ENCODE results near the gene P4HA2. TPM values are rescaled to one million over a fixed set of nuclear protein-coding genes. Genes with fewer than 3 reads are reported as not detected.

The P4HA2 gene
- total and polyA plus RNA-seq, 2 of the 8 experiments (the other 6 are each of a cell fraction or from before 2014, with no cell fraction given), result 7.4 to 9.3 TPM

DNA sequence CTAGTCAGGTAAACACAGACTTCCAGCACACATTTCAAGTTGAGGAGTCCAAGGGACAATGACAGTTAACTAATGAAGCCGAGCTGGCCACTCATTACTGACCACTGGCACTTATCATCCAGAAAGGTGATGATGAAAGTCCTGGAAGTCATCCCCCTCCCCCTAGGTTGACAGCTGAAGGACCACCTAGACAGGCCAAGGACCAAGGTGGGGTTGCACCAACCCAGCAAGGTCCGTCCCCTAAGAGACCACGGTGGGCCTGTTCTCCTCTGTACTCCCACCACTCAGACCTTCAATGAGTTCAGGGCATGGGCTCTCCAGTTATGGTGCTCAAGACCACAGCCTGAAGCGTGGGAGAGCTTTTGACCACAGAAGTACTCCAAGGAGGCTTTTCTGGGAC is 13.2 kb downstream of the P4HA2 start:
- H2BK5ac ChIP-seq (ENCODE audit: low read depth, low read length), result no peak overlapping the region
- H3K56ac ChIP-seq (replicated peaks; ENCODE audit: insufficient read length, low read depth, low read length), result no peak overlapping the region
- H2BK20ac ChIP-seq (ENCODE audit: low read length), result no peak overlapping the region
- H2AK5ac ChIP-seq (ENCODE audit: low read depth, low read length), result no peak overlapping the region
- H3K23ac ChIP-seq (ENCODE audit: insufficient read length), result no peak overlapping the region
- no peaks in the 10 kb centered on the region for H3K4me1 ChIP-seq (replicated peaks in 1 of 4; ENCODE audit: control insufficient read depth in 3 of 4, insufficient read depth in 4 of 4, low read length in 3 of 4)
- peaks cover 0 to 2% of the 10 kb centered on the region in 2 experiments for H4K20me1 ChIP-seq (replicated peaks in 1 of 2; ENCODE audit: control insufficient read depth in 1 of 2, insufficient read depth in 2 of 2, low read length in 2 of 2)
- H3K27ac ChIP-seq (ENCODE audit: low read depth, low read length), result no peak overlapping the region
- H3K36me3 ChIP-seq (ENCODE audit: control insufficient read depth in 2 of 4, insufficient read depth in 4 of 4, low read length in 3 of 4), result no peaks in the 10 kb centered on the region; a peak in 1 of 8 replicates
- no peaks in the 10 kb centered on the region for H3K9me3 ChIP-seq (ENCODE audit: insufficient read depth in 2 of 2, low read depth in 1 of 2, low read length in 1 of 2)
- WGBS, 2 experiments (ENCODE audit: extremely low coverage in 1 of 2, insufficient coverage in 1 of 2, insufficient read length in 1 of 2, insufficient replicate concordance in 2 of 2, low coverage in 1 of 2, low lambda C conversion rate in 2 of 2, missing lambda C conversion rate in 1 of 2), result 89% methylated on average over 4 of the region's 4 CpGs; no CpG with 5 or more reads in 1 of the 2 experiments
- DNase-seq (ENCODE audit: low read depth in 1 of 2, low spot score in 2 of 2) (no peak), FAIRE-seq (no peak)
- no peak overlapping the region for H3K9ac ChIP-seq (replicated peaks in 1 of 4; ENCODE audit: extremely low read depth in 1 of 4, low read depth in 3 of 4, low read length in 3 of 4)
- H3K27me3 ChIP-seq (replicated peaks in 1 of 4; ENCODE audit: control insufficient read depth in 3 of 4, extremely low read depth in 1 of 4, insufficient read depth in 3 of 4, low read length in 3 of 4), result no peaks in the 10 kb centered on the region
- CTCF ChIA-PET (ENCODE audit: partially characterized antibody), result interaction anchor here (1.6 to 5.9 kb wide), 3 partner anchors 12 to 34 kb away, joined by 3 to 29 read pairs (median 7); no protein-coding TSS in a partner anchor
- no peak overlapping the region; the same call in 1 of the 2 replicates for H4K8ac ChIP-seq (ENCODE audit: extremely low read depth, insufficient read depth, low read length)
- no peak overlapping the region for H4K5ac ChIP-seq (ENCODE audit: insufficient read length, low read depth, low read length)
- no peak overlapping the region for H2BK120ac ChIP-seq (replicated peaks; ENCODE audit: low read depth, low read length)
- H3K79me1 ChIP-seq (ENCODE audit: low read depth, low read length), result no peaks in the 10 kb centered on the region
- no peak overlapping the region for H3K14ac ChIP-seq (ENCODE audit: insufficient read length)
- no peak overlapping the region for H4K91ac ChIP-seq (replicated peaks; ENCODE audit: insufficient read length, low read length)
- H3K18ac ChIP-seq (ENCODE audit: extremely low read depth, low read length), result no peak overlapping the region
- H3K4ac ChIP-seq (replicated peaks; ENCODE audit: insufficient read length, low read depth, low read length), result no peak overlapping the region
- no peak overlapping the region for H2AFZ ChIP-seq (ENCODE audit: low read length)
- POLR2A ChIA-PET (ENCODE audit: partially characterized antibody), result no interaction called here
- H3K23me2 ChIP-seq (ENCODE audit: low read depth, low read length), result no peaks in the 10 kb centered on the region
- no peak overlapping the region for H3K4me3 ChIP-seq (ENCODE audit: extremely low read depth in 1 of 4, insufficient read depth in 2 of 4, low read depth in 3 of 4, low read length in 4 of 4)
- no peaks in the 10 kb centered on the region for H3K79me2 ChIP-seq (ENCODE audit: control insufficient read depth in 1 of 2, insufficient read depth in 2 of 2, low read length in 2 of 2)
- no peak overlapping the region for H2BK15ac ChIP-seq (ENCODE audit: low read length)
- no peak overlapping the region for H3K4me2 ChIP-seq (ENCODE audit: insufficient read depth in 1 of 2, low read depth in 2 of 2, low read length in 2 of 2)
- no peak overlapping the region for H2BK12ac ChIP-seq (ENCODE audit: low read depth, low read length)
- TF ChIP-seq POLR2A (IDR thresholded peaks at IDR 0.05; ENCODE audit: control extremely low read depth in 1 of 2, low read depth in 2 of 2, low read length in 2 of 2), result no peak
- no peak for TF ChIP-seq SP1 (IDR thresholded peaks at IDR 0.05; ENCODE audit: low read depth, low read length)
- no peak for TF ChIP-seq POU5F1 (IDR thresholded peaks at IDR 0.05; ENCODE audit: low read depth, low read length)
- no peak for TF ChIP-seq MAFK (IDR thresholded peaks at IDR 0.05; ENCODE audit: low read depth, low read length)
- no peak for TF ChIP-seq CHD2 (IDR thresholded peaks at IDR 0.05; ENCODE audit: low read length)
- TF ChIP-seq CEBPB (IDR thresholded peaks at IDR 0.05; ENCODE audit: low read depth, low read length), result no peak
- TF ChIP-seq TCF12 (IDR thresholded peaks at IDR 0.05; ENCODE audit: low read depth, low read length), result no peak
- no peak for TF ChIP-seq SRF (IDR thresholded peaks at IDR 0.05; ENCODE audit: low read depth, low read length)
- no peak for TF ChIP-seq NRF1 (IDR thresholded peaks at IDR 0.05; ENCODE audit: low read depth, low read length)
- TF ChIP-seq SP2 (IDR thresholded peaks at IDR 0.05; ENCODE audit: low read length), result no peak
- TF ChIP-seq, protein P1, sequence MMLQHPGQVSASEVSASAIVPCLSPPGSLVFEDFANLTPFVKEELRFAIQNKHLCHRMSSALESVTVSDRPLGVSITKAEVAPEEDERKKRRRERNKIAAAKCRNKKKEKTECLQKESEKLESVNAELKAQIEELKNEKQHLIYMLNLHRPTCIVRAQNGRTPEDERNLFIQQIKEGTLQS (IDR thresholded peaks at IDR 0.05; ENCODE audit: insufficient read depth, low read depth, low read length), result no peak
- TF ChIP-seq, protein P2, sequence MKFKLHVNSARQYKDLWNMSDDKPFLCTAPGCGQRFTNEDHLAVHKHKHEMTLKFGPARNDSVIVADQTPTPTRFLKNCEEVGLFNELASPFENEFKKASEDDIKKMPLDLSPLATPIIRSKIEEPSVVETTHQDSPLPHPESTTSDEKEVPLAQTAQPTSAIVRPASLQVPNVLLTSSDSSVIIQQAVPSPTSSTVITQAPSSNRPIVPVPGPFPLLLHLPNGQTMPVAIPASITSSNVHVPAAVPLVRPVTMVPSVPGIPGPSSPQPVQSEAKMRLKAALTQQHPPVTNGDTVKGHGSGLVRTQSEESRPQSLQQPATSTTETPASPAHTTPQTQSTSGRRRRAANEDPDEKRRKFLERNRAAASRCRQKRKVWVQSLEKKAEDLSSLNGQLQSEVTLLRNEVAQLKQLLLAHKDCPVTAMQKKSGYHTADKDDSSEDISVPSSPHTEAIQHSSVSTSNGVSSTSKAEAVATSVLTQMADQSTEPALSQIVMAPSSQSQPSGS (IDR thresholded peaks at IDR 0.05; ENCODE audit: low read length), result no peak

Data from H1 (cell line).